ENCODE results near the gene QPCT.

The QPCT gene

DNA sequence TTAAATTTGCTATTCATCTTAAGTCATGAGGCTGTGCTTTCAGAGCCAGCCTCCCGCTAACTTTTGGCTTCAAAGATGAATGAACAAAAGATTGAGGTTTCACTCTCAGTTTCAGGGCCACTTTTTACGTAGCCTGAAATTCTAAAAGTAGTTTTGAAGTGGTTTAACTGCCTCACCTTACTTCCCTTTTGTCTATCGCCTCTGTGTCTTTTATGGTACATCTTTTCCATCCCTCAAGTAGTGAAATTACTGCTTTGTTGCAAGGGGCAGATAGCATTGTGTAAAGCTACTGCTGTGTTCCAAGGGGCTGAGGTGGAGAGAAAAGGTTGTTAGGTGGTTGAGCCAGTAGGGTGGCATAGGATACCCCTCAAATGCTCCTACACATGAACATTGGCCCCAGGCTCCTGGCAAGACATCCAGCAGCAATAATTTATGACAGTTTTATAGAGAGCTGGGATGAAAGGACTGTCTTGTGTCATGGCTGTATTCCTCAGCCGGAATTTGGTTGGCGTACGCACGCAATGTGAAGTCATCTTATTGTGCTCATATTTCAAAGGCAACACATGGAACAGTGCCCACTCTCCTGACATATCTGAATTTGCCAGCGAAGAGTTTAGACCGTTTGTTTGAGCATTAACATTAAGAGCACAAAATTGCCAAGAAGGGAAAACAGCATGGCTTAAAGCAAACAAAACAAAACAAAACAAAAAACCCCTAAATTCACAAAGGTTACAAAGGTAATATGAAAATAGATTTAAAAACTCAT lies 32.2 kb downstream of the QPCT start:
- no peak overlapping the region for H2BK5ac ChIP-seq (ENCODE audit: low read depth, low read length, poor library complexity)
- H3K36me3 ChIP-seq (ENCODE audit: control insufficient read depth in 1 of 2, insufficient read depth in 2 of 2, low read length in 2 of 2): no peaks in the 10 kb centered on the region
- no peaks in the 10 kb centered on the region for H3K9me3 ChIP-seq (ENCODE audit: insufficient read depth, low read depth, low read length)
- no peak overlapping the region for H2BK120ac ChIP-seq (ENCODE audit: insufficient read depth, low read length, poor library complexity)
- H3K14ac ChIP-seq (ENCODE audit: low read length): no peak overlapping the region
- H3K27me3 ChIP-seq (ENCODE audit: insufficient read depth, low read length): no peaks in the 10 kb centered on the region
- no peak overlapping the region for H4K12ac ChIP-seq (ENCODE audit: low read depth, low read length)
- no peak overlapping the region for H4K8ac ChIP-seq (ENCODE audit: low read depth, low read length)
- H3K23ac ChIP-seq (ENCODE audit: low read length): no peak overlapping the region
- H3K27ac ChIP-seq (ENCODE audit: low read depth, low read length): no peak overlapping the region
- no peak overlapping the region for H2BK12ac ChIP-seq (ENCODE audit: low read length)
- peaks cover 5 to 11% of the 10 kb centered on the region in 2 experiments for H3K4me1 ChIP-seq (ENCODE audit: control insufficient read depth in 1 of 2, insufficient read depth in 2 of 2, low read length in 2 of 2)
- H2AK5ac ChIP-seq (ENCODE audit: low read length): no peak overlapping the region
- no peak overlapping the region for H3K4me3 ChIP-seq (ENCODE audit: low read depth, low read length)
- H4K91ac ChIP-seq (ENCODE audit: low read depth, low read length): no peak overlapping the region
- no CpG with 5 or more reads among the region's 9 CpGs for WGBS (ENCODE audit: extremely low coverage, insufficient coverage, insufficient read length)
- H3K9ac ChIP-seq (ENCODE audit: low read length): no peak overlapping the region
- no peaks in the 10 kb centered on the region for H3K79me2 ChIP-seq (ENCODE audit: control insufficient read depth, insufficient read depth, low read length, poor library complexity)
- H3K4ac ChIP-seq (ENCODE audit: low read depth, low read length): no peak overlapping the region
- H2AFZ ChIP-seq (ENCODE audit: insufficient read depth, low read length, poor library complexity): no peak overlapping the region
- peaks cover 2% of the 10 kb centered on the region for H3K79me1 ChIP-seq (ENCODE audit: low read length)
- no peak for DNase-seq
- H3K18ac ChIP-seq (ENCODE audit: low read length): no peak overlapping the region
- no peak overlapping the region for H3K4me2 ChIP-seq (ENCODE audit: low read length)

DNA sequence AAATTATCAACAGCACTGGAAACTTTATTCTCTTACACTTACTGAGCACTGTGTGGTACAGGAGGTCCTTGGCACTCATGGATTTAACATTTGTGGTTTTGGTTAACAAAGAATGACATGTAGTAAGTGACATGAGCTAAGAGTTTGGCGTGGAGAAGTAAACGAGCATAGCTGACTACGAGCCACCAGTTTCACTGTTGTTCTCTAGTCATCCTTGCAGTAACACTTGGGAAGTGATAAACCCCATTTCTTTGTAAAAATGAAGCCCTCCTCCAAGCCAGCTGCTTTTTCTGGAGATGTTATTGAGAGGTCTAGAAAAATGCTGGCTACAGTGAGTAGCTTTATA lies 32.7 kb downstream of the QPCT start:
- H3K18ac ChIP-seq (ENCODE audit: low read length): no peak overlapping the region
- WGBS (ENCODE audit: extremely low coverage, insufficient coverage, insufficient read length): no CpG with 5 or more reads among the region's 3 CpGs
- H3K4me2 ChIP-seq (ENCODE audit: low read length): no peak overlapping the region

DNA sequence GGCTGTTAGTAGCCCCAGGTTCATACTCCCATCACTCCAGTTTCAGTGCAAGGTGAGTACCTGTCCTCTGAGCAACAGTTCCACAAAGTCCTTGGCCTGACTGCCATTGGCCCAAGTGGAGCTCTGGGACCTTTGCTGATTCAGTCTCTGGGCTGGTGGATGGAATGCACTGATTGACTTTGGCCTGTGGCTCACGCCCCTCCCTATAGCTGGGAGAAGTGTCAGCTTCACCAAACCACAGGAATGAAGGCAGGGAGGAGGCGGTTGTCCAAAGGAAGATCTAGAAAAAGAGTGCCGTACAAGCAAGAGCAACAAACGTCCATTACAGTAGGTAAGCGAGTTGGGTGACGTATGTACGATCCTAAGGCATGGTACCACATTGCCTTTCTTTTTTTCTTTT lies 34.0 kb downstream of the QPCT start:
- Histone ChIP-seq H4K8ac (ENCODE audit: low read depth, low read length) (no peak overlapping the region), H3K4me3 (ENCODE audit: low read depth, low read length) (no peak overlapping the region), H3K27me3 (ENCODE audit: insufficient read depth, low read length) (no peaks in the 10 kb centered on the region), H2AFZ (ENCODE audit: insufficient read depth, low read length, poor library complexity) (no peak overlapping the region), H3K4ac (ENCODE audit: low read depth, low read length) (no peak overlapping the region), H3K27ac (ENCODE audit: low read depth, low read length) (no peak overlapping the region), H3K23ac (ENCODE audit: low read length) (no peak overlapping the region), H3K14ac (ENCODE audit: low read length) (no peak overlapping the region), H3K36me3 (ENCODE audit: control insufficient read depth in 1 of 2, insufficient read depth in 2 of 2, low read length in 2 of 2) (no peaks in the 10 kb centered on the region), H3K79me2 (ENCODE audit: control insufficient read depth, insufficient read depth, low read length, poor library complexity) (no peaks in the 10 kb centered on the region), H3K4me2 (ENCODE audit: low read length) (no peak overlapping the region), H3K18ac (ENCODE audit: low read length) (no peak overlapping the region), H3K9ac (ENCODE audit: low read length) (no peak overlapping the region), H2BK120ac (ENCODE audit: insufficient read depth, low read length, poor library complexity) (no peak overlapping the region), H2AK5ac (ENCODE audit: low read length) (no peak overlapping the region), H3K79me1 (ENCODE audit: low read length) (peaks cover 2% of the 10 kb centered on the region), H3K9me3 (ENCODE audit: insufficient read depth, low read depth, low read length) (no peaks in the 10 kb centered on the region), H2BK5ac (ENCODE audit: low read depth, low read length, poor library complexity) (no peak overlapping the region), H2BK12ac (ENCODE audit: low read length) (no peak overlapping the region), H4K12ac (ENCODE audit: low read depth, low read length) (no peak overlapping the region), H4K91ac (ENCODE audit: low read depth, low read length) (no peak overlapping the region), H3K4me1 (ENCODE audit: control insufficient read depth in 1 of 2, insufficient read depth in 2 of 2, low read length in 2 of 2) (peaks cover 5 to 11% of the 10 kb centered on the region in 2 experiments)
- no CpG with 5 or more reads among the region's 7 CpGs for WGBS (ENCODE audit: extremely low coverage, insufficient coverage, insufficient read length)
- DNase-seq: peak; percentile 63 to 71

More for the DNA sequence above, 32.7 kb downstream of the QPCT start:
- Histone ChIP-seq H3K4ac (ENCODE audit: low read depth, low read length) (no peak overlapping the region), H3K9ac (ENCODE audit: low read length) (no peak overlapping the region), H2BK12ac (ENCODE audit: low read length) (no peak overlapping the region), H2AFZ (ENCODE audit: insufficient read depth, low read length, poor library complexity) (no peak overlapping the region), H2BK5ac (ENCODE audit: low read depth, low read length, poor library complexity) (no peak overlapping the region), H4K8ac (ENCODE audit: low read depth, low read length) (no peak overlapping the region), H4K12ac (ENCODE audit: low read depth, low read length) (no peak overlapping the region), H3K27ac (ENCODE audit: low read depth, low read length) (no peak overlapping the region), H3K23ac (ENCODE audit: low read length) (no peak overlapping the region), H3K14ac (ENCODE audit: low read length) (no peak overlapping the region), H3K79me1 (ENCODE audit: low read length) (peaks cover 2% of the 10 kb centered on the region), H3K36me3 (ENCODE audit: control insufficient read depth in 1 of 2, insufficient read depth in 2 of 2, low read length in 2 of 2) (no peaks in the 10 kb centered on the region), H3K79me2 (ENCODE audit: control insufficient read depth, insufficient read depth, low read length, poor library complexity) (no peaks in the 10 kb centered on the region), H3K27me3 (ENCODE audit: insufficient read depth, low read length) (no peaks in the 10 kb centered on the region), H2BK120ac (ENCODE audit: insufficient read depth, low read length, poor library complexity) (no peak overlapping the region), H3K4me1 (ENCODE audit: control insufficient read depth in 1 of 2, insufficient read depth in 2 of 2, low read length in 2 of 2) (peaks cover 5 to 11% of the 10 kb centered on the region in 2 experiments), H3K4me3 (ENCODE audit: low read depth, low read length) (no peak overlapping the region), H2AK5ac (ENCODE audit: low read length) (no peak overlapping the region), H4K91ac (ENCODE audit: low read depth, low read length) (no peak overlapping the region), H3K9me3 (ENCODE audit: insufficient read depth, low read depth, low read length) (no peaks in the 10 kb centered on the region)
- DNase-seq: no peak

DNA sequence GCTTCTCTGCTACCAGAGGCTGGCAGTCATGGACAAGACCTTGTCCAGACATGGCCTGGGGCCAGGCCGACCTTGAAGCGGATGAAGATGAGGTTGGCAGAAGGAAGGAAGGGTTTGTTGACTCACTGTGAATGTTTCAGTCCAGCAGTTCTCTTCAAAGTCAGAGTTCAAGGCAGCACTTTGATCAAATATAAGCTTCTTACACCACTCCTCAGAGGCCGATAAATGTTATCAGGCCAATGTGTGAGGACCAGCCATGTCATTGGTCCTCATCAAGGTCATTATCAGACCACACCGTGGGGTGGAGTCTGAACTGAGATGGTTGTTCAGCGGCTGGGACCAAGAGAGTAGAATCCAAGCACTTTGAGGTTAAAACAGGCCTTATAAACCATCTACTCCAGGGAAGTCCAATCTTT lies 35.5 kb downstream of the QPCT start:
- Histone ChIP-seq H3K14ac (ENCODE audit: low read length) (no peak overlapping the region), H3K4me2 (ENCODE audit: low read length) (no peak overlapping the region), H2AFZ (ENCODE audit: insufficient read depth, low read length, poor library complexity) (no peak overlapping the region), H4K8ac (ENCODE audit: low read depth, low read length) (no peak overlapping the region), H3K79me1 (ENCODE audit: low read length) (peaks cover 2% of the 10 kb centered on the region), H3K4me3 (ENCODE audit: low read depth, low read length) (no peak overlapping the region), H3K9me3 (ENCODE audit: insufficient read depth, low read depth, low read length) (no peaks in the 10 kb centered on the region), H2BK120ac (ENCODE audit: insufficient read depth, low read length, poor library complexity) (no peak overlapping the region), H3K27me3 (ENCODE audit: insufficient read depth, low read length) (no peaks in the 10 kb centered on the region), H3K4me1 (ENCODE audit: control insufficient read depth in 1 of 2, insufficient read depth in 2 of 2, low read length in 2 of 2) (peaks cover 5 to 11% of the 10 kb centered on the region in 2 experiments), H4K12ac (ENCODE audit: low read depth, low read length) (no peak overlapping the region), H3K36me3 (ENCODE audit: control insufficient read depth in 1 of 2, insufficient read depth in 2 of 2, low read length in 2 of 2) (no peaks in the 10 kb centered on the region), H3K23ac (ENCODE audit: low read length) (no peak overlapping the region), H4K91ac (ENCODE audit: low read depth, low read length) (no peak overlapping the region), H3K9ac (ENCODE audit: low read length) (no peak overlapping the region), H2AK5ac (ENCODE audit: low read length) (no peak overlapping the region), H3K79me2 (ENCODE audit: control insufficient read depth, insufficient read depth, low read length, poor library complexity) (no peaks in the 10 kb centered on the region), H3K4ac (ENCODE audit: low read depth, low read length) (no peak overlapping the region), H3K18ac (ENCODE audit: low read length) (no peak overlapping the region), H2BK12ac (ENCODE audit: low read length) (no peak overlapping the region), H3K27ac (ENCODE audit: low read depth, low read length) (no peak overlapping the region), H2BK5ac (ENCODE audit: low read depth, low read length, poor library complexity) (no peak overlapping the region)
- no peak for DNase-seq
- whole genome bisulfite sequencing (ENCODE audit: extremely low coverage, insufficient coverage, insufficient read length): no CpG with 5 or more reads among the region's 5 CpGs

All from trophoblast cell (in vitro differentiated cells and primary cell).